ENCODE results near the gene SMCP. TPM values are rescaled to one million over a fixed set of nuclear protein-coding genes. Genes with fewer than 3 reads are reported as not detected.

SMCP gene
- total RNA-seq, 2 donors from 2014 or later: not detected

DNA sequence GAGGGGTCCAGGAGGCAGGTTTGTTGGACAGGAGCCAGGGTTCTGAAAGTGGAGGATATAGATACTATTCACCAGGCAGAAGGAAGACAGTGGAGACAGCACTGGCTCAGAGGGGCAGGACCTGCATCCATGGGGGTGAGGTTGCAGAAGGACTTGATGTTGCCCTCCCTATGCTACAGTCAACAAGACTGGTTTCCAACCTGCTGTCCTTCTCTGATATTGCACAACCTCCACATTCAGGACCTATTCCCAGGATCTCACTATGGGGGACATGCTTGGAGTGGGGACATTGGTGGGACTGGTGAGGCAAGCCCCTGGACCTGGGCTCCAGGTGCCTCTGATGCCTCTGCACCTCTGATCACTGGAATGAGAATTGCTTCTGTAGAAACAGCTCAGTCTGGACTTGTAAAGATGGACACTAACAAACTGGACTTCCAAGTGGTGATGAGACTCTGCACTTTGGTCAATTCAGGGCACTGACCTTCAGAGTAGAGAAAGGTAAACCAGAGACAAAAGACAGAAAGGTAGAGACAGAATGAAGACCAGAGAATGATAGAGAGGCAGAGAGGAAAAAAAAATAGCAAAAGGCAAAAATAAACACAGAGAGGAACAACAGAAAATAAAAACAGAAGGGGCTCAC is 1.6 kb downstream of the SMCP start:
- Mint-ChIP-seq H3K36me3 (ENCODE audit: low read depth) (no peaks in the 10 kb centered on the region), H3K4me1 (peaks cover 10% of the 10 kb centered on the region), H3K9me3 (no peaks in the 10 kb centered on the region), H3K27ac (no peak overlapping the region), H3K27me3 (peaks cover 13% of the 10 kb centered on the region), H3K4me3 (no peak overlapping the region)
- no peak for ATAC-seq (replicated peaks)

DNA sequence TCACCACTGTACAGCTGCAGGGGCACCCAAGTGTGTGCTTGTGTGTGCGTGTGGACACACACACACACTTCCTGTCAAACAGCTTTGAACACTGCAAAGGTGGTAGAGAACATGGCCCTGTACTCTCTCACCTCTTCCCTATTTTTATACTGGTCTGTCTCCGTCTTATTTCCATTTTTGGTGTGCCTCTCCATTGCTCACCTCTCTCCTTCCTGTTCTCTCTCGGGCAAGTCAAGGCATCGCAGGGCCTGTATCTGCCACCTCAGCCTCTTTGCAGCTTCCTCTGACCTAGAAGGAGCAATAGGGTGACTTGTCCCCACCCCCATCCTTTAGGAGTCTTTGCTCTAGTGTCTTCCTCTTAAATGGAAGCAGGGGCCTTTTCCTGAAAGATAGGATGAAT is 2.2 kb downstream of the SMCP start:
- Mint-ChIP-seq H3K4me3 (no peak overlapping the region), H3K4me1 (peaks cover 10% of the 10 kb centered on the region), H3K27ac (peak overlapping the region; percentile 47), H3K9me3 (no peaks in the 10 kb centered on the region), H3K36me3 (ENCODE audit: low read depth) (no peaks in the 10 kb centered on the region), H3K27me3 (peaks cover 13% of the 10 kb centered on the region)
- ATAC-seq (replicated peaks): no peak

DNA sequence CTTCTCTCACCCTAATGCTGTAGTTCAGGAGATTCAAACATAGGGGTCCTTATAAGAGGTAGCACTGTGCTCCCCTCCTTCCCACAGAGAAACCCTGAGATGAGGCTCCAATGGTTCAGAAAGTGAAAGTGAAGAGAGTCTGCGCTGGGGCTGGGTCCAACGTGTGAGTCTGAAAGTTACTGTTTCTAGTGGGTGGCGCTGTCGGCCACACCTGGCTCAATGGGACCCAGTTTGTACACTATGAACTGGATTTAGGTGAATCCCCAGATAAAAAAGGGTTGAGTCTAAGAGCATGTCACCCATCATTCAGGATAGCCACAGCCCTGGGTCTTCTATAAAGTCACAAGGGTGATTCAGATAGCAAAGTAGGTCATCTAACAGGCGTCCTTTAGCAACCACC is 2.8 kb downstream of the SMCP start:
- no peaks in the 10 kb centered on the region for H3K9me3 Mint-ChIP-seq
- H3K36me3 Mint-ChIP-seq (ENCODE audit: low read depth): no peaks in the 10 kb centered on the region
- H3K27ac Mint-ChIP-seq: no peak overlapping the region
- peak; percentile 45 for ATAC-seq (replicated peaks)
- peaks cover 10% of the 10 kb centered on the region for H3K4me1 Mint-ChIP-seq
- H3K4me3 Mint-ChIP-seq: no peak overlapping the region
- peaks cover 8% of the 10 kb centered on the region for H3K27me3 Mint-ChIP-seq

GRCh38 chr1:152884085-152884484 is 6.0 kb downstream of the SMCP start:
- ATAC-seq (replicated peaks): no peak
- Mint-ChIP-seq H3K27ac (no peak overlapping the region), H3K36me3 (ENCODE audit: low read depth) (no peaks in the 10 kb centered on the region), H3K9me3 (no peaks in the 10 kb centered on the region), H3K4me1 (peaks cover 10% of the 10 kb centered on the region), H3K27me3 (peaks cover 7% of the 10 kb centered on the region), H3K4me3 (no peak overlapping the region)

- H3K27ac Mint-ChIP-seq: no peak overlapping the region
- H3K9me3 Mint-ChIP-seq: no peaks in the 10 kb centered on the region
- no peak for ATAC-seq (replicated peaks)
- H3K4me1 Mint-ChIP-seq: peaks cover 10% of the 10 kb centered on the region
- no peaks in the 10 kb centered on the region for H3K36me3 Mint-ChIP-seq (ENCODE audit: low read depth)
- H3K4me3 Mint-ChIP-seq: no peak overlapping the region
- peaks cover 8% of the 10 kb centered on the region for H3K27me3 Mint-ChIP-seq
Measured at GRCh38 chr1:152884506-152884905, 6.4 kb downstream of the SMCP start.

DNA sequence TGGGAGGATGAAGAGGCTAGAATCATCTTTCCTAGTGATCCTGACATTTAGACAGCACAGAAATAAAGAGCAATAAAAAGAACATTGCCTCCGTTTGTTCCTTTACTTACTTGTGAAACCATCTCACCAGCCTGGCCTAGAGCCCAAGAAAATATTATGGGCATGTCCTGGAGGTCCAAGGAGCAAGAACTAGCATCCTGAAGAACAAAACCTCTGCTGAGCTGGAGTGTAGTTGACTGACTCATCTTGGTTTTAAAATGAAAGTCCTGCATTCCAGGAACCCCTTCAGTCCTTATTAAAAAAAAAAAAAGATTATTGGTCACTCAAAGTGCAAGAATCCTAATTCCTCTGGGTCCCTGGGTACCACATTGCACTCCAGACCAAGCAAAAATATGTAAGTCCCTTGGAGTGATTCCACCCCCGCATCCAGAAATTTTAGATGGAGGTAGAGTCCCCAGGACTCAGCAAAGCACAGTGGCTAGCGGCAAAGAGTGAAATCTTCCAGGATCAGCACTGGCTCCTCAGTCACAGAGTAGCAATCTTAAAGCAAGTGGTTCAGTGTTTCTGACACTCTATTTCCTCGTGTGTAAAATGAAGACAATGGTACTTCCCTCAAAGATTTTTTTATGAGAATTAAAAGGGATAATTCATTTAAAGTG is 7.0 kb downstream of the SMCP start:
- peaks cover 4% of the 10 kb centered on the region for H3K9me3 Mint-ChIP-seq
- H3K4me3 Mint-ChIP-seq: no peak overlapping the region
- ATAC-seq (replicated peaks): no peak
- H3K4me1 Mint-ChIP-seq: peaks cover 5% of the 10 kb centered on the region
- H3K36me3 Mint-ChIP-seq (ENCODE audit: low read depth): no peaks in the 10 kb centered on the region
- no peak overlapping the region for H3K27ac Mint-ChIP-seq
- H3K27me3 Mint-ChIP-seq: peaks cover 14% of the 10 kb centered on the region

DNA sequence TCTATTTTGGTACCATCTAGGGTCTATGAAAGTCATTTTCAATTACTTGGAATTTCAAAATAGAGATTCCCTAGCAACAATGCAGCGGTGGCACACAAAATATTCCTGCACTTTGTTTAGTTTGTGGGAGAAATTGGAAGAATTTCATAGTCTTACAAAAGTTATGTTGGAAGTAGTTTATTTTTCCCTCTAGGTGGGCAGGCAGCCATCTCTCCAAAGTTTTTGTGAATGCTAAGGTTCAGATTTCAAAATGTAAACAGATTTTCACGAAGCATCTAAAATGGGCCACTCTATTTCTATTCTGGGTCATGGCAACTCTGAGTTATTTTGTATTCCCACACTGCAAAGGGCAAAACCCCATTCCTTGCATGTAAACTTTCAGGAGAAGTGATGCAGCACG is 8.0 kb downstream of the SMCP start:
- Mint-ChIP-seq H3K27ac (no peak overlapping the region), H3K36me3 (ENCODE audit: low read depth) (no peaks in the 10 kb centered on the region), H3K9me3 (peaks cover 4% of the 10 kb centered on the region), H3K4me3 (no peak overlapping the region), H3K27me3 (peaks cover 21% of the 10 kb centered on the region), H3K4me1 (no peaks in the 10 kb centered on the region)
- ATAC-seq (replicated peaks): no peak

DNA sequence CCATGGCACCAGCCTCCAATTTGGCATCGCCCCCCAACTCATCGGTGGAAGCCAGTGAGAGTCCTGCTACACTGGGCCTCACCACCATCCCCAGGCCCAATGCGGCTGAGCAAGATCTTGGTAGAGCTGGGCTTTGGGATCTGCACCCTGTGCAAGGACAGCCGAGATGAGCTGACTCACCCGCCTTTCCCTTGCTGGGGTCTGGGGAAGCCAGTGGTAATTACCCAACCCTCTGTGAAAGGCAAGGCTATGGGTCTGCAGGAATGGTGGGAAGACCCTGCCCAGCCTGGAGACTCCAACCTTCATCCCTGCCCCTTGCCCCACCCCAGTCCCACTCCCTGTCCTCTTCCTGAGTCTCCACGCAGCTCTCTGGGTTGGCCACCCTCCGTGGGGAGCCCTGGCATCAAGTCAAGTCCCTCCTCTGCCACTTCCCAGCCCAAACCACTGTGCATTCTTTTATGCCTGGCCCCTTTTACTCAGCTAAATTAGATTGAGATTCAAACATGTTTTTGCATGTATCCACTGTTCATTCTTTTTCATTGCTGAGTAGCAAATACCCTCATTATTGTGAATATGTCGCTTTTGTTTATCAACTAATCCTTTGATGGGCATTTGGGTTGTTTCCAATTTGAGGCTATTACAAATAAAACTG is 8.8 kb downstream of the SMCP start:
- Mint-ChIP-seq H3K27ac (no peak overlapping the region), H3K4me1 (no peaks in the 10 kb centered on the region), H3K4me3 (no peak overlapping the region), H3K9me3 (peaks cover 4% of the 10 kb centered on the region), H3K27me3 (peaks cover 25% of the 10 kb centered on the region), H3K36me3 (ENCODE audit: low read depth) (no peaks in the 10 kb centered on the region)
- no peak for ATAC-seq (replicated peaks)

- ATAC-seq (replicated peaks): no peak
- H3K36me3 Mint-ChIP-seq (ENCODE audit: low read depth): no peaks in the 10 kb centered on the region
- no peaks in the 10 kb centered on the region for H3K4me1 Mint-ChIP-seq
- no peak overlapping the region for H3K27ac Mint-ChIP-seq
- peaks cover 30% of the 10 kb centered on the region for H3K27me3 Mint-ChIP-seq
- H3K4me3 Mint-ChIP-seq: no peak overlapping the region
- H3K9me3 Mint-ChIP-seq: peaks cover 4% of the 10 kb centered on the region
Measured at GRCh38 chr1:152888126-152888525, 10.0 kb downstream of the SMCP start.

DNA sequence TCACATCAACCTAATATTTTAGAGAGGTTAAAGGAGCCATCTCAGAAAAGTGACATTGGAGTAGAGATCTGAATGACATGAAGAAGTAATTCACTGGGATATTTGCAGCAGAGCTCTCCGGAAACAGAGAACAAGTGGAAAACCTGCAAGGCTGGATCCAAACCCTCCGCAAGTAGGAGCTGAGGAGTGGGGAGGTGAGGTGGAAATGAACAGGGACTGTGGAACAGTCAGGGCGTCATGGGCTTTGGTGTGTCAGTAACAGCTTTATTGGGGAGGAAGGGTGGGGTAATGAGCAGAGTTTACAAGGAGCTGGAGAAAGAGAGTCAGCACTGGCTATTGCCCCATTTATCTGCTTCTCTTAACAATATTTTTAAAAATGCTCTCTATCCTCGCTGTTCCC is 20.9 kb downstream of the SMCP start:
- peaks cover 47% of the 10 kb centered on the region for H3K27me3 Mint-ChIP-seq
- H3K36me3 Mint-ChIP-seq (ENCODE audit: low read depth): no peaks in the 10 kb centered on the region
- no peak overlapping the region for H3K27ac Mint-ChIP-seq
- H3K4me1 Mint-ChIP-seq: no peaks in the 10 kb centered on the region
- ATAC-seq (replicated peaks): no peak
- H3K9me3 Mint-ChIP-seq: no peaks in the 10 kb centered on the region
- H3K4me3 Mint-ChIP-seq: no peak overlapping the region

DNA sequence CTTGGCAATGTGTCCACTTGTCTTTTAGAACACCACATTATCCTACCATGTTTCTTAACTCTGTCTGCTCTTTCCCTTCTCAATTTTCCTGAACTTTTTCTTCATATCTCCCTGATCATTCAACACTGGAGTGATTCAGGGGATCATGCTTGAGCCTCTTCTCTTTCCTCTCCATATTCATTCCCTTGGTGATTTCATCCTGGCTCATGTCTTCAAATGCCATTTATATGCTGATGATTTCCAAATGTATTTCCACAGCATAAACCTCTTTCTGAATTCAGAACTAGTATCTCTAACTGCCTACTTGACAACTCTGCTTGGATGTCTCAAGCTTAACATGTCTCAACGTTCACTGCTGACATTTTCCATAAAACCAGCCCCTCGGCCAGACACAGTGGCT is 21.8 kb downstream of the SMCP start:
- H3K27me3 Mint-ChIP-seq: peaks cover 41% of the 10 kb centered on the region
- H3K36me3 Mint-ChIP-seq (ENCODE audit: low read depth): no peaks in the 10 kb centered on the region
- no peak overlapping the region for H3K27ac Mint-ChIP-seq
- no peak for ATAC-seq (replicated peaks)
- H3K4me3 Mint-ChIP-seq: no peak overlapping the region
- H3K9me3 Mint-ChIP-seq: no peaks in the 10 kb centered on the region
- H3K4me1 Mint-ChIP-seq: no peaks in the 10 kb centered on the region

- Mint-ChIP-seq H3K27me3 (peaks cover 47% of the 10 kb centered on the region), H3K4me1 (no peaks in the 10 kb centered on the region), H3K27ac (no peak overlapping the region), H3K36me3 (ENCODE audit: low read depth) (no peaks in the 10 kb centered on the region), H3K4me3 (no peak overlapping the region), H3K9me3 (no peaks in the 10 kb centered on the region)
- no peak for ATAC-seq (replicated peaks)
Measured at GRCh38 chr1:152901631-152902030, 23.5 kb downstream of the SMCP start.

DNA sequence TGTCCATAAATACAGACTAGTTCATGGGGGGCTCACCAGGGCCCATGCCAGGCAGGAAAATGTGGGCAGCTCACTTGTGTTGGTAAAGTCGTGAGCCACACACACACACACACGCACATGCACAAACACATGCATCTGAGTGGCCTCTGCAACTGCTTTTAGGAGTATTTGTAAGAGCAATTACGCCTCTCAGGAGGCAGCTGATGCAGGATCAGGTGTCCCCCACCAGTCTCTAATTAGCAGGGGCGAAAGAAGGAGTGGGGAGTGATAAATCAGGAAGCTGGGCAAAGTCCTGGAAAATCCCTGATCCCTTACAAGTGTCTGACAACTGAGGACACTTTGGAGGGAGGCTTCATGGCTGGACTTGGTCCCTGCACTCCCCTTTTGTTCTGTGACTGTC is 24.5 kb downstream of the SMCP start:
- no peak for ATAC-seq (replicated peaks)
- no peak overlapping the region for H3K27ac Mint-ChIP-seq
- H3K27me3 Mint-ChIP-seq: peaks cover 47% of the 10 kb centered on the region
- no peaks in the 10 kb centered on the region for H3K4me1 Mint-ChIP-seq
- H3K9me3 Mint-ChIP-seq: no peaks in the 10 kb centered on the region
- no peaks in the 10 kb centered on the region for H3K36me3 Mint-ChIP-seq (ENCODE audit: low read depth)
- no peak overlapping the region for H3K4me3 Mint-ChIP-seq

DNA sequence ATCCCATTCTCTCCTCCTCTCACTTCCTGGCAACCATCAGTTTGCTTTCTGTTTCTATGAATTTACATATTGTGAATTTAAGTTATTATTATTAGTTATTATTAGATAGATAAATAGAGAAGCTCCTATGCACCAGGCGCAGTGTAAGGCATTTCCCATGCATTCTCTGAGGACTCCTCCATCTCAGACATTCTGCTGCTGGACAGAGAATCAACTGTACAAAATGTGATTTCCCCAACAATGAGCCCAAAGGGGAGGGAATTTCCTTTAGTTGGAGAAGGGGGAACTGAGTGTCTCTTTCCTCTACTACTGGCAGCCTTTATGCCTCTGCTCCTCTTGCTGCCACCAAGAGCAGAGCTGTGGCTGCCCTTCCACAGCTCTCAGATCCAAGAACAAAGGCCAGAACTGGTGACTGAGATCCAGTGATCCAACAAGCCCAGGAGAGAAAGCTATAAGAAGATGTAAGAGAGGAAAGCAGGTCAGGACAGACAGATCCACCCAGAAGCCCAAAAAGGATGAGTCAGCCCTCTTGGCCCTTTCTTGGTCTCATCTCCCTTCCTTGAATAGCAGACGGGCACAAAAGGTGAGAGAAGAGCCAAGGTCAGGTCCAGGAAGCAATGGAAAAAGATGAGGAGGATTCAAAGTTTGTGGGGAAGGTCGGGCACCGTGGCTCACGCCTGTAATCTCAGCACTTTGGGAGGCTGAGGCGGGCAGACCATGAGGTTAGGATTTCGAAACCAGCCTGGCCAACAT is 26.7 kb downstream of the SMCP start:
- no peak overlapping the region for H3K4me3 Mint-ChIP-seq
- H3K27me3 Mint-ChIP-seq: peaks cover 51% of the 10 kb centered on the region
- H3K36me3 Mint-ChIP-seq (ENCODE audit: low read depth): no peaks in the 10 kb centered on the region
- no peak overlapping the region for H3K27ac Mint-ChIP-seq
- no peaks in the 10 kb centered on the region for H3K4me1 Mint-ChIP-seq
- peaks cover 2% of the 10 kb centered on the region for H3K9me3 Mint-ChIP-seq
- ATAC-seq (replicated peaks): no peak

Measured in activated T-helper 17 cell treated with anti-CD3 and anti-CD28 coated beads, Interleukin-2, amount 50 U/mL, for 72 hours (primary cell).